Measurements from ENCODE around the gene CEACAM21. TPM values are rescaled to one million over a fixed set of nuclear protein-coding genes. Genes with fewer than 3 reads are reported as not detected.

The CEACAM21 gene
- total RNA-seq, 1 donor from 2014 or later, result not detected

GRCh38 chr19:41584931-41585330, 9.0 kb downstream of the CEACAM21 start:
- DNase-seq (ENCODE audit: low read depth), result no peak

DNA sequence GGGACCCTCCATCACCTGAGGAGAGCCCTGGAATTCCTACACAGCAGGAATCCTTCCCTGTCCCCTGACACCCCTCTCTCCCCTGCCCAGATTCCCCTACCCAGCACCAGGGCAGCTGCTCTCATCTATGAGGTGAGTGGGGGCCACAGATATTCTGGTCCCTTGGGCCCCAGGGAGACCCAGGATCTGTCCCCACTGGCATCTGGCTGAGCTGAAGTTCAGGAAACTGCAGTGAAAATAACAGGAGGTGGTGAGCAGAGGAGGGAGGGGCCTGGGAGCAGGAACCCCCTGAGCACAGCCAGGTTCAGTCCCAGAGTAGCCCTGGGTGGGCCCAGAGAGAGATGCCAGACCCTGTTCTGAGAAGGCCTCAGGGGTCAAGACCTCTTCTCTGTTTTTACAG, 10.1 kb downstream of the CEACAM21 start:
- DNase-seq (ENCODE audit: low read depth), result no peak

DNA sequence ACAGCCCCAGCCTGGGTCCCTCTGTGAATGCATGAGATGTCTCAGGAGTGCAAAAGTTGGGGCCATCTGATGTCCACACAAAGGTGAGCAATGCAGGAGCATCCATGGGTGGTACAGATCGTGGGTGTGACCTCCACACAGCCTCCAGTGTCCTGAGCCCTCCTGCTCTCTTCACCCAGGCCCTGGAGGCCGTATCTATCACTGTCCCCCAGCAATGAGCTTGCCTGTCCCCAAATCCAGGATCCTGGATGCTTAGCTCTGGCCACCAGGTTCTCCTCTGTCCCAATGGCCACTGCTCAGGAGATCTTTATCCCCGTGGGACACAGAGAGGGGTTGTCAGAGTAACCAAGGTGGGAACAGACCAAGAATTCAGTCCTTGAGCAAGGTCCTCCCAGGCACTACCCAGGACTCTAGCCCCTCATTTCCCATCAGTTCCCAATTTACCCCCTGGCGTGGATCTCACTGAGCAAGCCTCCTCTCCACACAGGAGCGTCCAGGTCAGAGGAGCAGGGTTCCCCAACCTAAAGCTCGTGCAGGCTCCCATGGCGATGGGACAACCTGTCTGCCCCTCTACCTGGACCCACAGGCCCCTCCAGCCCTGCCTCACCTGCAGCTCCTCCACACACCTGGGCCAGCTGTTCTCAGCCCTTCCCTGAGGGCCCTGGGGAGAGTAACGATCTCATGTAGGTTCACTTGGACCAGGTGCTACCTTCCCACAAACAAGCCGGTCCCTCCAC, 11.3 kb downstream of the CEACAM21 start:
- DNase-seq (ENCODE audit: low read depth), result no peak

DNA sequence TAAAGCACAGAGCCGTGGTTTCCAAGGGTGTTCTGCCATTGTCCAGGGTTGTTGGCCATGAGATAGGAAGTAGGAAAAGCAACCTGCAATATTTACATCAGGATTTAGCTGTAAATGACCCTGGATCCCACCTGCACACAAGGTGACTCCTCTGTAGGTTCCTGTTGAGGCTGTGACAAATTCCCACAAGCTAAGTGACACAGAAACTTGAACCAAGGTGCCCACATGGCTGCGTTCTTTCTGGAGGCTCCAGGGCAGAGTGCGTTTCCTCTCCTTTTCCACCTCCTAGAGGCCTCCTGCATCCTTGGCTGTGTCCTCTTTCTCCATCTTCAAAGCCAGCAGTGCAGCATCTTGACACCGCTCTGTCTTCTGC, 11.9 kb downstream of the CEACAM21 start:
- DNase-seq (ENCODE audit: low read depth), result no peak

GRCh38 chr19:41588497-41589209, 12.7 kb downstream of the CEACAM21 start:
- DNase-seq (ENCODE audit: low read depth), result peak; percentile 22

DNA sequence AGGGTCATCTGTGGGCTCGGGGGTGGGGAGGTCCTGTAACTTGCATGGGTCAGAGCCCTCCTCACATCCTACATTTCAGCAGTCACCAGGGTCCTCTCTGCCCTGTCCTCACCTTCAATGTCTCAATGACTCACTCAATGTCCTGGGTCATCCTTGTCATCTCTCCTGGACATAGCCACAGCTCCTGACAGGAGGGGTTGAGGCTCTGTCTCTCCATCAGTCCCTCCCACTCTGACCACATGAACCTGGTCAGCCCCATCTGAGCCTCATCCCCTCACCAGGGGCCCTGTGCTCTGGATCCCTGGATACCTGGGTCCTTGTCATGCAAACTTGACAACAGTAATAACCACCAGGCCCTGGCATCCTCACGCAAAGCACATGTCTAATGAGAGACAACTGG, 13.4 kb downstream of the CEACAM21 start:
- no peak for DNase-seq (ENCODE audit: low read depth)

DNA sequence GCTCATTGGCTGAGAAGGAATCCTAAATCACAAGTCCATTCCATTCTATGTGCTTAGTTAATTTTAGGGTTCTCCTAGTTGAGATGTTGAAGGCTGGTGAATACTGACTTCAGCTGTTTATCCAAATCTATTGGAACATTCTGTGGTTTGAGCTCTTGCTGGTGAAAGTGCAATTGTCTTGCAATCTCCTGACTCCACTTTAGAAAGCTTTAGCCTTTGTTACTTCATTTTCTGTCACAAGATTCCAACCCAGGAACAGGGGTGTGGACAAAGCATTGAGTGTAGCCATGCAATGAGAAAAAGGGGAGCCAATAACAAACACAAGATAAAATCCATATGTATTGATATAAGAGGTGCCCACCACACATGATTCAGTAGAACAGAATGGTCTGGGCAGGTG, 15.0 kb downstream of the CEACAM21 start:
- DNase-seq (ENCODE audit: low read depth), result no peak

DNA sequence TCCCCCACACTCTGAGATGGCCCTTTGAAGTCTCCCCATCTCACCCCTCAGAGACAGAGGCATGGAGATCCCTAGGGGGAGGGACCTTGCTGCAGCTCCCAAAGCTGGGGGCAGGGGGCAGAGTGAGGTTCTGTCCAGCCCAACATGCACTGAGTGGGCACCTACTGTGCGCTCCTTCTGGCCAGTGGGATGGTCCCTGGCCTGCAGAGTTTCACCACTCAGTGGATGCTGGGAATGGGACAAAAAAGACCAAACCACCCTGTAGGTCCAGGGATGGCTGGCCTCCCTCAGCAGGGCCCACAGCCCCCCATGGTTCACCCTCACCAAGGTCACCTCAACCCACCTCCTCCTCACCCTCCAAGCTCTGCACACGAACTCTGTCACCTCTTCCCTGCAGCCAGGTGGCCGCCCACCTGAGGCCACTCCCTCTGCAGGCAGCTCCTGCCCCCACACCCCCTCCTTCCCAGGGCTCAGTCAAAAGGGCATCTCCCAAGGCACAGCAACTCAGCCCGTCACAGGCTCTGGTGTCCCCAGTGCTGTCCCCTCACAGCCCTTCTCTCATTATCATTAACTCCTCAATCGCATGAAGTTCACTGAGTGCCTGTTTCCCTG, 16.1 kb downstream of the CEACAM21 start:
- no peak for DNase-seq (ENCODE audit: low read depth)

- DNase-seq (ENCODE audit: low read depth), result peak; percentile 80
Observed at GRCh38 chr19:41595258-41595889, 19.4 kb downstream of the CEACAM21 start.

GRCh38 chr19:41595890-41596280, 19.9 kb downstream of the CEACAM21 start:
- no peak for DNase-seq (ENCODE audit: low read depth)

GRCh38 chr19:41597600-41598041, 21.7 kb downstream of the CEACAM21 start:
- peak; percentile 53 for DNase-seq (ENCODE audit: low read depth)

- DNase-seq (ENCODE audit: low read depth), result no peak
Observed at GRCh38 chr19:41599175-41599966, 23.4 kb downstream of the CEACAM21 start.

DNA sequence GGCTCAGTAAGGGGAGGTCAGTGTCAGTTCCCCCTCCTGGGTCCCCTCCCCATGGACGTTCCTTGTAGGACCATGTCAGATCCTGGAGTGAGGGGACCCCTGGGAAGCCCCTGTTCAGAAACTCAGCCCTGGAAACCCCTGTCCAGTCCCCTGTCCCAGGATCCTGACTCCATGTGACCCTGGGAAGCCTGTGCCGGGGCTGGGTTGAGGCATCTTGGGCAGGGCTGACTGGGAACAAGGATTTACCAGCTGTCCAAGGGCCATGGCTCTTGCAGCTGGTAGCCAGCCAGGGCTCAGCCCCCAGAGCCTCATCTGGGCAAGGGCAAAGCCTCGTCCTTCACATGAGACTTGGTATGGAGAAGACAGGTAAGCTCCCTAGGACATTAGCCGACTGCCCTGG, 25.8 kb downstream of the CEACAM21 start:
- no peak for DNase-seq (ENCODE audit: low read depth)

GRCh38 chr19:41604831-41605230, 28.9 kb downstream of the CEACAM21 start:
- no peak for DNase-seq (ENCODE audit: low read depth)

DNA sequence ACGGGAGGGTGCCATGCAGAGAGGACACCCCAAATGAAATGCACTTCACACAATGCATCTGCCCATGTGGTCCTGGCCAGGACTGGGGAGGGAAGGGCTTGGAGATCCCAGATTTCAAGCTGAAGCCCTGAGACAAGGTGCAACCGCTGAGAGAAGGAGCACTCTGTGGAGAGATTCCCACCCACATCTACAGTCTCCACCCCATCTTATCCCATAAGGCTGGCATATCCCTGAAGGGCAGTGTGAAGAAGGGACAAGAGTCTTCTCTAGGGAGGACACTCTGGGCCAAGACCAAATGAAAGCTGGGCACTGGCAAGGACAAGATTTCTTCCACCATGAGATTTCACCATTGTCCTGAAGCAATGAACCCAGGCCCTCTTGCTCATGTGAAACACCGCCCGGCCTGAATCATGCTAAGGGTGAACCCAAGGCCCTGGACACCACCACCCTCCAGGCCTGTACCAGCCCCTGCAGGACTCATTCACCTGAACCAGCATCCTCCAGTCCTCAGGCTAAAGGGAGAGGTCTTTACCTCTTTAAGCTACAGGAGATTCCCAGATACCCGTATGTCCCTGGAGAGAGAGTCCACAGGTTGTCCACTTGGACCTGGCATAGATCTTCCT, 30.4 kb downstream of the CEACAM21 start:
- no peak for DNase-seq (ENCODE audit: low read depth)

DNA sequence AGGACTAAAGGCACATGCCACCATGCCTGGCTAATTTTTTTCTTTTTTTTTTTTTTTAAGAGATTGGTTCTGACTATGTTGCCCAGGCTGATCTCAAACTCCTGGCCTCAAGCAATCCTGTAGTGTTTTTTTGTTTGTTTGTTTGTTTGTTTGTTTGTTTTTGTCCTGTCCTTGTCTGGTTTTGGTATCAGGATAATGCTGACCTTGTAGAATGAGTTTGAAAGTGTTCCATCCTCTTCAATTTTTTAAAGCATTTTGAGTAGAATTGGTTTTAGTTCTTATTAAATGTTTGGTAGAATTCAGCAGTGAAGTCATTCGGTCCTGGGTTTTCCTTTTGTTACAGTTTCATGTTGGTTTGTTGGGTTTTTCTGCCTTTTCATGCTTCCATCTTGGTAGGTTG, 31.7 kb downstream of the CEACAM21 start:
- DNase-seq (ENCODE audit: low read depth), result no peak

DNA sequence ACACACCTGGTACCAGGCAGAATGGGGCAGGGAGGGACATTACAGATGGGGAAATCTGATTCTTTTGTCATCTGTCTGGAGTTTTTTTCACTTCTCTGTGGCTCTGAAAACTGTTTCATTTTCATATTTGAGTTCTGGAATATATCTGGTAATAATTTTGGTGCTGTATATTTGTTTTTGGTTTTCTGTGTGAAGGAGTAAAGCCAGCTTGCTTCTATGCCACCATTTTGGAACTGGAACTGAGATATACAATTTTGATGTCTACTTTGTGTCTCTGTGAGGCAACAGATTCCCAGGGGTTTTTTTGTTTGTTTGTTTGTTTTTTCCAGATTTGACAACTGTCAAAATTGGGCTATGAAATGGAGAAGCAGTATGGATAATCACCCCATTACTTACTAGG, 34.8 kb downstream of the CEACAM21 start:
- DNase-seq (ENCODE audit: low read depth), result no peak

DNA sequence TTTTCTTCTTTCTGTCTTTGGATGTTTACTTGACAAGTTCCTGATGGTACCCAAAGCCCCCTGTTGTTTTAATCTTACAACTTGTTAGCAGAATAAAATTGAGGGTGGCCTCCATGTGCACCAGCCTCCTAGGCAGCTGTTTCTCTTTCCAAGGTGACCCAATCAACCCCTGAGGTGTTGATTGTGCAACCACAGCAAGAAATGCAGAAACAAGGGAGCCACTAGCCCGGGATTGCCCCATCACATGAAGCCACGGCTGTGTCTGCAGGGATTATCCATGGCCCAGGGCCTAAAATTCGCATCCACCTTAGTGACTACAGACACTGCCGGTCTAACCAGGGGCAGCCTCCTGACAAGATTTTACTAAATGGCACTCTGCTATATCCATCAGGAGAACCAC, 36.5 kb downstream of the CEACAM21 start:
- DNase-seq (ENCODE audit: low read depth), result no peak

- no peak for DNase-seq (ENCODE audit: low read depth)
Observed at GRCh38 chr19:41615207-41615606, 39.2 kb downstream of the CEACAM21 start.

GRCh38 chr19:41616792-41617621, 41.0 kb downstream of the CEACAM21 start:
- DNase-seq (ENCODE audit: low read depth), result peak; percentile 4

Measured in renal cortical epithelial cell (primary cell).